ENCODE results near the gene ADAM12. TPM values are rescaled to one million over a fixed set of nuclear protein-coding genes. Genes with fewer than 3 reads are reported as not detected.

ADAM12 gene
- polyA plus RNA-seq, 3 donors = 0.05 TPM; not detected in 2

- DNase-seq = no peak
- Histone ChIP-seq H3K9ac (ENCODE audit: insufficient read depth, low read length, poor library complexity, severe bottlenecking) (no peak overlapping the region), H3K27ac (ENCODE audit: low read depth in 1 of 2, low read length in 2 of 2) (no peak overlapping the region), H3K36me3 (replicated peaks in 1 of 2; ENCODE audit: control insufficient read depth in 1 of 2, insufficient read depth in 2 of 2, low read length in 2 of 2) (no peaks in the 10 kb centered on the region), H2AFZ (ENCODE audit: insufficient read depth, low read depth, low read length, poor library complexity, severe bottlenecking) (no peak overlapping the region), H4K20me1 (ENCODE audit: insufficient read depth, low read length) (no peaks in the 10 kb centered on the region), H3K4me3 (replicated peaks in 1 of 3; ENCODE audit: low read depth in 2 of 3, low read length in 3 of 3) (no peak overlapping the region), H3K9me3 (replicated peaks in 1 of 2; ENCODE audit: control insufficient read depth in 1 of 2, insufficient read depth in 1 of 2, low read length in 2 of 2) (no peaks in the 10 kb centered on the region), H3K27me3 (ENCODE audit: control insufficient read depth in 2 of 2, insufficient read depth in 2 of 2, low read length in 2 of 2) (no peaks in the 10 kb centered on the region), H3K4me2 (replicated peaks; ENCODE audit: extremely low read depth, low read length, poor library complexity, severe bottlenecking) (no peak overlapping the region), H3K79me2 (ENCODE audit: insufficient read depth, low read length) (no peaks in the 10 kb centered on the region), H3K4me1 (ENCODE audit: control insufficient read depth in 1 of 2, insufficient read depth in 2 of 2, low read length in 2 of 2) (no peaks in the 10 kb centered on the region)
- TF ChIP-seq, protein P1, sequence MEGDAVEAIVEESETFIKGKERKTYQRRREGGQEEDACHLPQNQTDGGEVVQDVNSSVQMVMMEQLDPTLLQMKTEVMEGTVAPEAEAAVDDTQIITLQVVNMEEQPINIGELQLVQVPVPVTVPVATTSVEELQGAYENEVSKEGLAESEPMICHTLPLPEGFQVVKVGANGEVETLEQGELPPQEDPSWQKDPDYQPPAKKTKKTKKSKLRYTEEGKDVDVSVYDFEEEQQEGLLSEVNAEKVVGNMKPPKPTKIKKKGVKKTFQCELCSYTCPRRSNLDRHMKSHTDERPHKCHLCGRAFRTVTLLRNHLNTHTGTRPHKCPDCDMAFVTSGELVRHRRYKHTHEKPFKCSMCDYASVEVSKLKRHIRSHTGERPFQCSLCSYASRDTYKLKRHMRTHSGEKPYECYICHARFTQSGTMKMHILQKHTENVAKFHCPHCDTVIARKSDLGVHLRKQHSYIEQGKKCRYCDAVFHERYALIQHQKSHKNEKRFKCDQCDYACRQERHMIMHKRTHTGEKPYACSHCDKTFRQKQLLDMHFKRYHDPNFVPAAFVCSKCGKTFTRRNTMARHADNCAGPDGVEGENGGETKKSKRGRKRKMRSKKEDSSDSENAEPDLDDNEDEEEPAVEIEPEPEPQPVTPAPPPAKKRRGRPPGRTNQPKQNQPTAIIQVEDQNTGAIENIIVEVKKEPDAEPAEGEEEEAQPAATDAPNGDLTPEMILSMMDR (IDR thresholded peaks at IDR 0.05) = no peak
- Mint-ChIP-seq H3K9me3 (peaks cover 0 to 7% (median 6%) of the 10 kb centered on the region in 7 donors), H3K27ac (no peak overlapping the region), H3K4me1 (no peaks in the 10 kb centered on the region), H3K27me3 (ENCODE audit: low read depth in 3 of 3) (peaks cover 2 to 3% (median 2%) of the 10 kb centered on the region in 3 donors), H3K4me3 (no peak overlapping the region), H3K36me3 (no peaks in the 10 kb centered on the region)
- WGBS (ENCODE audit: insufficient coverage) = 58% methylated on average over 2 of the region's 2 CpGs
- intact Hi-C loops (cut with micrococcal nuclease) = no loop called here
Measured at GRCh38 chr10:126376956-126377355, 11.3 kb downstream of the ADAM12 start.

GRCh38 chr10:126375926-126376554 is 12.2 kb downstream of the ADAM12 start:
- H3K27ac Mint-ChIP-seq = no peak overlapping the region
- Histone ChIP-seq H3K4me1 (ENCODE audit: control insufficient read depth in 1 of 2, insufficient read depth in 2 of 2, low read length in 2 of 2) (no peaks in the 10 kb centered on the region), H3K4me3 (replicated peaks in 1 of 3; ENCODE audit: low read depth in 2 of 3, low read length in 3 of 3) (no peak overlapping the region), H3K27me3 (ENCODE audit: control insufficient read depth in 2 of 2, insufficient read depth in 2 of 2, low read length in 2 of 2) (no peaks in the 10 kb centered on the region), H3K9ac (ENCODE audit: insufficient read depth, low read length, poor library complexity, severe bottlenecking) (no peak overlapping the region), H3K36me3 (replicated peaks in 1 of 2; ENCODE audit: control insufficient read depth in 1 of 2, insufficient read depth in 2 of 2, low read length in 2 of 2) (no peaks in the 10 kb centered on the region), H3K27ac (ENCODE audit: low read depth in 1 of 2, low read length in 2 of 2) (no peak overlapping the region), H3K4me2 (replicated peaks; ENCODE audit: extremely low read depth, low read length, poor library complexity, severe bottlenecking) (no peak overlapping the region), H3K79me2 (ENCODE audit: insufficient read depth, low read length) (no peaks in the 10 kb centered on the region), H4K20me1 (ENCODE audit: insufficient read depth, low read length) (no peaks in the 10 kb centered on the region), H2AFZ (ENCODE audit: insufficient read depth, low read depth, low read length, poor library complexity, severe bottlenecking) (no peak overlapping the region), H3K9me3 (replicated peaks in 1 of 2; ENCODE audit: control insufficient read depth in 1 of 2, insufficient read depth in 1 of 2, low read length in 2 of 2) (no peaks in the 10 kb centered on the region)
- TF ChIP-seq, protein P1 (IDR thresholded peaks at IDR 0.05) = no peak
- H3K9me3 Mint-ChIP-seq = peaks cover 0 to 7% (median 6%) of the 10 kb centered on the region in 7 donors
- no CpG with 5 or more reads among the region's 1 CpG for WGBS (ENCODE audit: insufficient coverage)
- no peak overlapping the region for H3K4me3 Mint-ChIP-seq
- intact Hi-C loops (cut with micrococcal nuclease) = no loop called here
- peaks cover 2 to 3% (median 2%) of the 10 kb centered on the region in 3 donors for H3K27me3 Mint-ChIP-seq (ENCODE audit: low read depth in 3 of 3)
- no peaks in the 10 kb centered on the region for H3K4me1 Mint-ChIP-seq
- H3K36me3 Mint-ChIP-seq = no peaks in the 10 kb centered on the region
- no peak for DNase-seq
